ENCODE data around the gene ADAM23. TPM values are rescaled to one million over a fixed set of nuclear protein-coding genes. Genes with fewer than 3 reads are reported as not detected.

Gene ADAM23
- polyA plus RNA-seq, 1 of the 3 experiments (the other 2 are of a cell fraction) = 3.7 TPM

GRCh38 chr2:206443735-206444527 is 599 bp downstream of the ADAM23 start:
- Histone ChIP-seq H3K27ac (ENCODE audit: low read depth in 2 of 2, low read length in 1 of 2) (no peak overlapping the region), H3K4me3 (ENCODE audit: low read depth in 2 of 2, low read length in 1 of 2) (peak overlapping the region; percentile 65 to 78), H4K20me1 (ENCODE audit: insufficient read depth) (no peaks in the 10 kb centered on the region), H2AFZ (ENCODE audit: low read depth) (peak overlapping the region; percentile 77), H3K27me3 (ENCODE audit: insufficient read depth) (peaks cover 10% of the 10 kb centered on the region; the same call in 1 of the 2 replicates), H3K79me2 (ENCODE audit: insufficient read depth) (no peaks in the 10 kb centered on the region), H3K4me1 (ENCODE audit: control insufficient read depth in 1 of 2, insufficient read depth in 2 of 2, low read depth in 1 of 2, low read length in 1 of 2) (peaks cover 0 to 12% of the 10 kb centered on the region in 2 experiments; a peak in 2 of 4 replicates), H3F3A (replicated peaks; ENCODE audit: insufficient read depth) (peaks cover 3% of the 10 kb centered on the region), H3K9me2 (no peaks in the 10 kb centered on the region), H3K9ac (peak overlapping the region; percentile 57; the same call in 1 of the 2 replicates), H3K9me3 (no peaks in the 10 kb centered on the region), H3K4me2 (peak overlapping the region; percentile 89), H3K36me3 (replicated peaks in 1 of 2; ENCODE audit: control insufficient read depth in 1 of 2, insufficient read depth in 2 of 2, low read length in 1 of 2) (no peaks in the 10 kb centered on the region)
- ChIA-PET POLR2A (no interaction called here), CTCF (no interaction called here)
- WGBS (ENCODE audit: low lambda C conversion rate) = 20% methylated on average over 18 of the region's 77 CpGs
- peak; percentile 85 for DNase-seq
- TF ChIP-seq ZBTB33 (IDR thresholded peaks at IDR 0.05; ENCODE audit: borderline replicate concordance, low read depth) = no peak
- TF ChIP-seq CHD2 (IDR thresholded peaks at IDR 0.05; ENCODE audit: low read length, partially characterized antibody) = no peak
- TF ChIP-seq ELF1 (IDR thresholded peaks at IDR 0.05) = no peak
- TF ChIP-seq RFX5 (IDR thresholded peaks at IDR 0.05; ENCODE audit: low read length) = no peak
- TF ChIP-seq TCF12 (IDR thresholded peaks at IDR 0.05) = no peak
- TF ChIP-seq RXRA (IDR thresholded peaks at IDR 0.05; ENCODE audit: borderline replicate concordance, low read depth) = no peak
- no peak for TF ChIP-seq MEF2A (IDR thresholded peaks at IDR 0.05; ENCODE audit: borderline replicate concordance, low read depth)
- TF ChIP-seq USF1 (IDR thresholded peaks at IDR 0.05; ENCODE audit: borderline replicate concordance, low read depth) = no peak

- TF ChIP-seq SMC3 (IDR thresholded peaks at IDR 0.05; ENCODE audit: low read depth, low read length) (no peak), CTCF (IDR thresholded peaks at IDR 0.05) (no peak)
- WGBS (ENCODE audit: low lambda C conversion rate) = 87% methylated on average over 2 of the region's 2 CpGs
- Histone ChIP-seq H3K9me3 (no peaks in the 10 kb centered on the region), H2AFZ (ENCODE audit: low read depth) (no peak overlapping the region), H3K27ac (ENCODE audit: low read depth in 2 of 2, low read length in 1 of 2) (no peak overlapping the region), H3K4me1 (ENCODE audit: control insufficient read depth in 1 of 2, insufficient read depth in 2 of 2, low read depth in 1 of 2, low read length in 1 of 2) (peaks cover 0 to 12% of the 10 kb centered on the region in 2 experiments; a peak in 2 of 4 replicates), H3K4me2 (no peak overlapping the region), H3K79me2 (ENCODE audit: insufficient read depth) (no peaks in the 10 kb centered on the region), H3K9me2 (no peaks in the 10 kb centered on the region), H3K4me3 (ENCODE audit: low read depth in 2 of 2, low read length in 1 of 2) (no peak overlapping the region), H3K36me3 (replicated peaks in 1 of 2; ENCODE audit: control insufficient read depth in 1 of 2, insufficient read depth in 2 of 2, low read length in 1 of 2) (no peaks in the 10 kb centered on the region), H4K20me1 (ENCODE audit: insufficient read depth) (no peaks in the 10 kb centered on the region), H3K27me3 (ENCODE audit: insufficient read depth) (peaks cover 10% of the 10 kb centered on the region; the same call in 1 of the 2 replicates), H3K9ac (no peak overlapping the region), H3F3A (replicated peaks; ENCODE audit: insufficient read depth) (peaks cover 3% of the 10 kb centered on the region)
- ChIA-PET POLR2A (no interaction called here), CTCF (interaction anchor here (1.6 kb wide), 1 partner anchor 111 kb away, joined by 3 read pairs; no protein-coding TSS in a partner anchor)
- DNase-seq = no peak
Observed at GRCh38 chr2:206445948-206446347, 2.6 kb downstream of the ADAM23 start.

All from SK-N-SH (cell line).